GOT3 (cell line): Measurements from ENCODE around the gene SPIB.
"Not testable (repeated sequence)": the region's sequence is repeated elsewhere in the genome, so short reads cannot be mapped to it uniquely, and the experiment has no call there.

Experiments used
- DNase-seq: peaks from one replicate; lab custom pipeline; 2025; ENCODE audit warnings: mixed read lengths; lab: John Stamatoyannopoulos, UW

The SPIB gene

DNA sequence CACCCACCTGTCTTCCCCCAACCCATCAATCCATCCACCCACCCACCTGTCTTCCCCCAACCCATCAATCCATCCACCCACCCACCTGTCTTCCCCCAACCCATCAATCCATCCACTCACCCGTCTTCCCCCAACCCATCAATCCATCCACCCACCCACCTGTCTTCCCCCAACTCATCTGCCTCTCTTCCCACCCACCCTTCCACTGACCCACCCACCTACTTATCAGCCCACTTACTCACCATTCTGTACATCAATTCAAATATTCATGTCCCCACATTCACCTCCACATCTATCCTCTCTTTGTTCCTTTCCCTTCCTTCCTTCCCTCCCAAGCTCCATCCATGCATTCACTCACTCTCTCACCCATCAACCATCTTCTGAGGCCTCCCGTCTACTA, 20.4 kb downstream of the SPIB start:
- DNase-seq = not testable (repeated sequence)

DNA sequence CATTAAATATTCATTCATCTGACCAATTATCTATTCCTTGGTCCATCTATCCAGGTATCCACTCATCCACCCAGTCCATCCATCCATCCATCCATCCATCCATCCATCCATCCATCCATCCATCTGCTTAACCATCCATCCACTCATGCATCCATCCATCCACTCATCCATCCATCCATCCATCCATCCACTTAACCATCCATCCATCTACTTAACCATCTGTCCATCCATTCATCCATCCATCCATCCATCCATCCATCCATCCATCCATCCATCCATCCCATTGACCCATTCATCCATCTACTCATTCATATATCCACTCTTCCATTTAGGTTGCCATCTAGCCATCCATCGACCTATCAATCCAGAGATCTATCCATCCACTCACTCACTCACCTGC, 25.3 kb downstream of the SPIB start:
- no peak for DNase-seq

DNA sequence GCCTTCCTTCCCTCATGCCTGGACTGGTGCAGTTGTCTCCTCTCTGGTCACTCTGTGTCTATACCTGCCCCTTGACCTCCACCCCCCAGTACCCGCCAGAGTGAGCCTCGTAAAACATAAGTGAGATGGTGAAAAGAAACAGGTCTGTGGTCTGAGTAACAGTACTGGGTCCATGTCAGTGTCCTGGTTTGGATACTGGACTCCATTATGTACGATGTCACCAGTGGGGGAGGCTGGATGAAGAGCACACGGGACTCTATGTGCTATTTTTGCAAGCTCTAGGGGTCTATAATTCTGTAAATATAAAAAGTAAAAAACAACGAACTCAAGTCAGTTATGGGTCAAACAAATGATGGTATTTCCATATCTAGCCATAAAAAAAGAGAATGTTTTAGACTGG, 28.3 kb downstream of the SPIB start:
- no peak for DNase-seq

DNA sequence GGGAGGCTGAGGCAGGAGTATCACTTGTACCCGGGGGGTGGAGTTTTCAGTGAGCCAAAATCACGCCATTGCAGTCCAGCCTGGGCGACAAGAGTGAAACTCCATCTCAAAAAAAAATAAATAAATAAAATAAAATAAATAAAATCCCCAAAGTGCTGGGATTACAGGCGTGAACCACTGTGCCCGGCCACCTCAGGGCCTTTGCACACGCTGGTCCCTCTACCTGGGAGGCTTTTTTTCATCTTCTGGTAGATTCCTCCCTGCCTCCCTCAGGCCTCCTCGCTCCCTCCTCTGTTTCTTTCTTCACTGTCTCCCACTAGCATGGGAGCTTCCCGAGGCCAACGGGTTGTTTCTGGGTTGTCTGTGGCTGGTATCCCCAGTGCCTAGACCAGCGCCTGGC, 29.0 kb downstream of the SPIB start:
- DNase-seq = no peak

DNA sequence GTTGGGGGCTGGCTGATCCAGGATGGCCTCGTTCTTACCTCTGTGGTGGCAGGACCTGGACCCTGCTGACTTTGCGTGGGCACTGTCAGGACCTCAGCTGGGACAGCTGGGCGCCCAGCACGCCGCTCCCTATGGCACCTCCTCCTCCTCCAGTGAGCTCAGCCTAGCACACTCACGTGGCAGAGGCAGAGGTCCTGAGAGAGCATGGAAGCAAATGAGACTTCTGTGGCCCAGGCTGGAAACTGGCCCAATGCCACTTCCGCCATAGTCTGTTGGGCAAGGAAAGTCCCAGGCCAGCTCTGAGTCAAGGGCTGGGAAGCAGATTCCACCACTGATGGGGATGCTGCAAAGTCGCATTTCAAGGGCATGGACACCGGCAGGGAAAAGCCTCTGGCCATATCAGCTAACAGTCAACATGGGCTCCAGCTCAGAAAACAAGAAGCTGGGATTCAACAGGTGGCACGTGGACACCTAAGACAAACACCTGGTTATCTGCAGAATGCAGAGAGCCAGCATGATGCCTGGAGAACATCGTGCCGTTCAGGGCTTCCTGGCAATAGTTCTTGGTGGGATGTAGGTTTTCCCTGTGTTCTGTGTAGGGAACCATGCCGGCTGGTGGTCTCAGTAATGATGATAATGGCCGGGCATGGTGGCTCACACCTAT, 30.6 kb downstream of the SPIB start:
- no peak for DNase-seq

DNA sequence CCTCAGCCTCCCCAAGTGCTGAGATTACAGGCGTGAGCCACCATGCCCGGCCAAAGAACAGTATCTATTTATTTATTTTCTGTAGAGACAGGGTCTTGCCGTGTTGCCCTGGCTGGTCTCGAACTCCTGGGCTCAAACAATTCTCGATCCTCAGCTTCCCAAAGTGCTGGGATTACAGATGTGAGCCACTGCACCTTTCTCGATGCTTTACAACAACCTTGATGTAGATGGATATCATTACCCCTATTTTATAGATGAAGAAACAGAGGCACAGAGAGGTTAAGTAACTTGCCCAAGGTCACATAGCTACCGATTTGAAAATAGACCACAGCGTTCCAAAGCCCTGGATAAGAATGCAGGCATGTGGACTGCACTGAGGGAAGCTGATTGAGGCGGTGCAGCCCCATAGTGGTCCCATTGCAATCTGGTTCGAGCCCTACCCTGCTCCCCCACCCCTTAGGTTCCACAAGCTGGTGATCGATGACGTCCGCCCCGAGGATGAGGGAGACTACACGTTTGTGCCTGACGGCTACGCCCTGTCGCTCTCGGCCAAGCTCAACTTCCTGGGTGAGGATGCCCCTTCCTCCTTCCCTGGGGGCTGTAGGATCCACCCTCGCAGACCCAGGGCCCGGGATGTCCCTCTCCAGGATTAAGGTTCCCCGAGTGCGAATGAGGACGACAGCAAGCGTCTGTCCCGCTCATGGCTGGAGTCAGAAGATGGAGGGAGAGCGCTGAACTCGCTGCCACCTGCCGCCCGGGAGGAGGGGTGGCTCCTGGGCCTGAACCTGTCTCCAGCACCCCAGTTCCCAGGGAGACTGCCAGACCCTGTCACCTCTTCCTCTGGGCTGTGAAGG, 31.9 kb downstream of the SPIB start:
- no peak for DNase-seq

DNA sequence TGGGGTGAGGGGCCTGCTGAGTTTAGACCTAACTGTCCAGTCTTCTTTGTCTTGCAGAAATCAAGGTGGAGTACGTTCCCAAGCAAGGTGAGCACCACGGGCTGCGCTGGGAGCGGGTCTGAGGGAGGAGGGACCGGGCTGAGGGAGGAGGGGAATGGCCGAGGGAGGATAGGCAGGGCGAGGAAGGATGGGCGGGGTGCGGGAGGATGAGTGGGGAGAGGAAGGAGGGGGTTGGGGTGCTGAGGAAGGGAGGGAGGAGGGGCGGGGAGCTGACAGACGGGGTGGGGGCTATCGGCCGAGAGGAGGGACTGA, 32.4 kb downstream of the SPIB start:
- DNase-seq = no peak

DNA sequence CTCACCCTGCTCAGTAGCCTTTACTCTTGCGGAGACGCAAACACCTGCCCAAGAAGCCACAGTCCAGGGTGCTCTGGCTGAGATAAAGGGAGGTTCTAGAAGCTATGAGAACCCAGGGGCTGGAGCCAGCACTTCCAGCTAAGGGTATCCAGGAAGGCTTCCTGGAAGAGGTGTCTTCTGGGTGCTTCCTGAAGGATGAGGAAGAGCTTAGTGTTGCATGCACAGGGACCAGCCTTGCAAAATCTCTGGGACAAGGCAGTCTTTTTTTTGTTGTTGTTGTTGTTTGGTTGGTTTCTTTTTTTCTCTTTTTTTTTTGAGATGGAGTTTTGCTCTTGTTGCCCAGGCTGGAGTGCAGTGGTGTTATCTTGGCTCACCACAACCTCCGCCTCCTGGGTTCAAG, 34.5 kb downstream of the SPIB start:
- DNase-seq = no peak

DNA sequence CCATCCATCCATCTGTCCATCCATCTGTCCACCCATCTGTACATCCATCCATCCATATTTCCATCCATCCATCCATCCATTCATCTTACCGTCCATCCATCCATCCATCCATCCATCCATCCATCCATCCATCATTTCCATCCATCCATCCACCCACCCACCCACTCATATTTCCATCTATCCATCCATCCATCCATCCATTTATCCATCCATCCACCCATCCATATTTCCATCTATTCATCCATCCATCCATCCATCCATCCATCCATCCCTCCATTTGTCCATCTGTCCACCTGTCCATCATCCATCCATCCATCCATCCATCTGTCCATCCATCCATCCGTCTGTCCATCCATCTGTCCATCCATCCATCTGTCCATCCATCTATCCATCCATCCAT, 37.3 kb downstream of the SPIB start:
- DNase-seq = no peak

DNA sequence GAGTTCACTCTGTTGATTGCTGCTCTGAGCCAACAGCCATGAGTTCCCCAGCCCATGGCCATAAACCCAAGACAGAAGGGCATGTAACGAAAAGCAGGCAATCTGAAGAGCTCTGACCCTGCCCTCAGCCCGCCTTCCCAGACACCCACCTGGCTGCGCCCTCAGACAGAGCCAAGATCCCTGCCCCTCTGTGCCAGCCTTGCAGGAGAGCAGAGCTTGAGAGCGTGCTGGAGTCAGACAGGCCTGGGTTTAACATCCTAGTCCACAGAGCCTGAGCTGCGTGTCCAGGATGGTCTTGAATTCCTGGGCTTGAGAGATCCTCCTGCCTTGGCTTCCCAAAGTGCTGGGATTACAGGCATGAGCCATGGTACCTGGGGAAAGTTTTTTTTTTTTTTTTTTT, 38.6 kb downstream of the SPIB start:
- DNase-seq = no peak

DNA sequence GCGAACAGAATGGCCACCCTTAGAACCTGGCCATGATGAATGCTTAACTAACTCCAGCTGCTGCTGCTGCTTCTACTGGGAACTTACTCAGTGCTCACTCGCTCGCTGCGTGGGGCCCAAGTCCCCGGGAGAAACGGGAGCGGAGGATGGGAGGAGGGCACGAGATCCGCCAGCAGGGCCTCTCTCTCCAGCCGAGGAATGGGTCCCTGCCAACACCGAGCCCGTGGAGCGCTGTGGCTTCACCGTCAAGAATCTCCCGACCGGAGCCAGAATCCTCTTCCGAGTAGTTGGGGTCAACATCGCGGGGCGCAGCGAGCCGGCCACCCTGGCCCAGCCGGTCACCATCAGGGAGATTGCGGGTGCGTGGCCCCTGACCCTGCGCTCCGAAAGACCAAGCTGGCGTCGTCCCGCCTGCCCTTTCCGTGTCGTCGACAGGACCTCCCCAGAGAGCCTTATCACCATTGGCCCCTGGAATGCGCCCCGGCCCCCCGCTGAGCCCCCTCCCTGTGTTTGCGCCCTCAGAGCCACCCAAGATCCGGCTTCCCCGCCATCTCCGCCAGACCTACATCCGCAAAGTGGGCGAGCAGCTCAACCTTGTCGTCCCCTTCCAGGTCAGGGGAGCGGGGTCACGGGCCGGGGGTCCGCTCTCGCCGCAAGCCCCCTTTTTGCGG, 39.8 kb downstream of the SPIB start:
- DNase-seq = no peak

DNA sequence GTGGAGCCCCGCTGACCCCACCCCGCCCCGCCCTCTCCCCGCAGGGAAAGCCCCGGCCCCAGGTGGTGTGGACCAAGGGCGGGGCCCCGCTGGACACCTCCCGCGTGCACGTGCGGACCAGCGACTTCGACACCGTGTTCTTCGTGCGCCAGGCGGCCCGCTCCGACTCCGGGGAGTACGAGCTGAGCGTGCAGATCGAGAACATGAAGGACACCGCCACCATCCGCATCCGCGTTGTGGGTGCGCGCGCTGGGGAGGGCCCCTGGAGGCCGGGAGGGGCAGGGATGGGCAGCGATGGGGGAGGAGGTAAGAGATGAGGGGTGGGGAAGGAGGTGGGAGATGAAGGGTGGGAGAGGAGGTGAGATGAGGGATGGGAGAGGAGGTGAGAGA, 40.3 kb downstream of the SPIB start:
- no peak for DNase-seq

DNA sequence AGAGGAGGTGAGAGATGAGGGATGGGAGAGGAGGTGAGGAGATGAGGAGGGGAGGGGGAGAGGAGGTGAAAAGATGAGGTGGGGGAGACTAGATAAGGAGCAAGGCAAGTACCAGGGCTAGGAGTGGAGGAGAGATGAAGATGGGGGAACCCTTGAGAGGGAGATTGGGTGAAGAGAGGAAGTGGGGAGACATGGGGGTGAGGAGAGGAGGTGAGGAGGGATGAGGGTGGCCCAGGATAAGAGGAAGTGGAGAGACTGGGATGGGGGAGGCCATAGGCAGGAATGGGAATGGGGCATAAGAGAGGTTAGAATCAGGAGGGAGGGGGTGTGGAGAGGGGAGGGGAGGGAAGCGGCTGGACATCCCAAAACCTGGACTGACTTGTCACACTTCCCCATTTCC, 40.9 kb downstream of the SPIB start:
- no peak for DNase-seq

DNA sequence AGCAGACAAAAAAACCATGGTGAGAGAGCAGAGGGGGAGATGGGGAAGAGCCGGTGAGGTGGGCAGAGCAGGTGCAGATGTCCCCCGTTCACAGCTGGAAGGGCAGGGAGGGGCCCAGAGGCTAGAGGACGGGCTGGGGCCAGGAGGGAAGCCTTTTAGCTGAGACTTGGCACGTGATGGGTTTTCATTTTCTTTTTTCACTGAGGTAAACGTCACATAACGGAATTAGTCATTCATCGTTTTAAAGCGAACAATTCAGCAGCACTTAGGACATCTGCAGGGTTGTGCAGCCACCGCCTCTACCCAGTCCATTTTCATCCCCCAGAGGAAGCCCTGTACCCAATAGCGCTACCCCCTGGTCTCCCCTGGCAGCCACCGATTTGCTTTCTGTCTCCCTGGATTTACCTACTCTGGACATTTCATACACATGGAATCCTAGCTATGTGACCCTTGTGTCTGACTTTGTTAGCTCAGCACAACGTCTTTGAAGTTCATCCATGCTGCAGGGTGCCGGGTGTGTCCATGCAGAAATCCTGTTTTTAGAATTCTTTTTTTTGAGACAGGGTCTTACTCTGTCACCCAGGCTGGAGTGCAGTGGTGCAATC, 41.5 kb downstream of the SPIB start:
- no peak for DNase-seq

DNA sequence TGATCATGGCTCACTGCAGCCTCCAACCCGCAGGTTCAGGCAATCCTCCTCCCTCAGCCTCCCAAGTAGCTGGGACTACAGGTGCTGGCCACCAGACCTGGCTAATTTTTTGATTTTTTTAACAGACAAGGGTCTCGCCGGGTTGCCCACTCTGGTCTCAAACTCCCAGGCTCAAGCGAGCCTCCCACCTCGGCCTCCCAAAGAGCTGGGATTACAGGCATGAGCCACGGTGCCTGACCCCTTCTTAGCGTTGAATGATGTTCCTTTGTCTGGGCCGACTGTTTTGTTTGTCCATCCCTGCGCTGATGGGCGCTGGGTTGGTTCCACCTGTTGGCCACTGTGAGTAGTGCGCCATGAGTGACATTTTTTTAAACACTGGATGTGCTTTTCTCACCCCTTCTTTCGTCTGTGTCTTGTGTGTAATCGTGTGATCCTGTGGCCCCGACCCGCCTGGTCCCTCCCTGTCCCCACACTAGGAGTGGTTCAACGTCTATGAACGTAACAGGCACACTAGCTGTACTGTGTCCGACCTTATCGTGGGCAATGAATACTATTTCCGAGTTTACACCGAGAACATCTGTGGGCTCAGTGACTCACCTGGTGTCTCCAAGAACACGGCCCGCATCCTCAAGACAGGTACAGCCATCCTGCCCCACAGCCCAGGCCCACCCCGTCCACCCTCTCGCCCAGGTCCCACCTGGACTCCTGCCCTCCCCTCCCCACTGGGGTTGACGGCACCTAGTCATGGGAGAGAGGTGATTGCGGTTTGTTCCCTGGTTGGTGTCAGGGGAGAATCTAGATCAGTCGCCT, 42.5 kb downstream of the SPIB start:
- no peak for DNase-seq

DNA sequence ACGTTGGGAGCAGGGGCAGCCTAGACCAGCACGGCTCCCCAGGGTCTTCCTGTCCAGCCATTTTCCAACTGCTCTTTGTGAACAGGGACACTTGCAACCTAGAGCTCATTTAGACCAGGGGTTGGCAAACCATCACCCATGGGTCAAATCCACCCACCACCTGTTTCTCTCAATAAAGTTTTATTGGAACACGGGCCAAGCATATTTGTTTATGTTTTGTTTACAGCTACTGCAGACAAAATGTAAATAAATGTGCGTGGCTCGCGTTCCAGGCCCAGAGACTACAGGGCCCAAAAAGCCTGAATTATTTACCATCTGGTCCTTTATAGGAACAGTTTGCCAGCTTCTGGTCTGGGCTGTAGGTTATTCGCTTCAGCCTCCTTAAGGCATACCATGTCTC, 44.2 kb downstream of the SPIB start:
- DNase-seq = no peak

DNA sequence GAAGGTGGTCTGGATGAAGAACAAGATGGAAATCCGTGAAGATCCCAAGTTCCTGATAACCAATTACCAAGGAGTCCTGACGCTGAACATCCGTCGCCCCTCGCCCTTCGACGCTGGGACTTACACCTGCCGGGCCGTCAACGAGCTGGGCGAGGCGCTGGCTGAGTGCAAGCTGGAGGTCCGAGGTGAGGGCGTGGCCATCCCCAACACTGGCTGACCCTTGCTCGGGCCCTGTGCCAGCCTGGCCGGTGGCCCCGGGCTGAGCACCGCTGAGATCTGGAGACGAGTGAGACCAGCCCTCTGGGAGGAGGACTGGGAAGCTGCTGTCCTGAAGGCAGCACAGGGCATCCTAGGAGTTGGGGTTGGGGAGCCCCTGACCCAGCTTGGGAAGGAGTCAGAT, 45.6 kb downstream of the SPIB start:
- DNase-seq = no peak

DNA sequence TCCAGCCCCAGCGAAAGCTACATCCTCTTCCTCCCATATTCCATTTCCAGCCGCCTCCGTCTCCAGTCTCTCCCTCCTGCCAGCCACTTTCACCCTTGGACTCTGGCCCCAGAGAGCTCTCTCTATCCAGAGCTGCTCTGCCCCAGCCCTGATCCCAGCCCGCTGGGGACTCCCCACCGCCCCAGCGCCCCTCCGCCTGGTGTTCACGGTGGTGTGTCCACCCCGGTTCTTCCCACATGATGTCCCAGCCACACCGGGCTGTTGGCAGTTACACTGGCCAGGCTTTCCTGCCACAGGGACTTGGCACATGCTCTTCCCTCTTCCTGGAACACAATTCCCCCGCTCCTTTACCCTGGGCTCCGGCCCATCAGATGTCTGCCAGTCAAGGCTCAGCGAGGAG, 46.3 kb downstream of the SPIB start:
- DNase-seq = no peak

DNA sequence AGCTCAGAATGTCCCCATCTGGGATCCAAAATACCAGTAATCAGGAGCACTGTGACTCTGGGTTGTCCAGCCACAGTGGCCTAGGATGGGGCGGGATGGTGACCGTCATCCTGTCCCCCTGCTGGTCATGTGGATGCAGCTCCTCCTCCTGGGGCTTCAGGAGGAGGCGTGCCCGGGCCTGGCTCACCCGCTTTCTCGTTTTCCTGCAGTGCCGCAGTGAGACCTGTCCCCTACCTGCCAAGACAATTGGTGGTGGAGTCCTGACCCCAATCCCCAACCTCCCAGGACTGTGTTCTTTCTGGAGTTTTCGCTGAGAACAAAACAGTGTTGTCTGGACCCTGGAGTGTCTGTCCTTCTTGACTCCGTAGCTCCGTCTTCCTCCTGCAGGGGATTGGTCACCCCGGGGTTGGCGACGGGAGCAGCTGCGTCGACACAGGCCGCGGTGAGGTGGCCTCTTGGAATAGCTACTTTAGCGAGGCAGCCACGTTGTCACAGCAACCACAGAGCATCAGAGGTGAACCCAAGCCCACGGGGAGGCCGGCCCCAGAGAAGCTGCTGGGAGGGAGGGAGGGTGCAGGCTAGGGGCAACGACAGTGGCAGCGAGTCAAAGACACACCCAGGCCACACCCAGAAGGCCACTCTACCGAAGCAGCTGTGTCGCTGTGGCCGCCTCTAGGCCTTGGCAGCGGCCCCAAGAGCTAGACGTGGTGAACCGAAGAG, 47.4 kb downstream of the SPIB start:
- no peak for DNase-seq

DNA sequence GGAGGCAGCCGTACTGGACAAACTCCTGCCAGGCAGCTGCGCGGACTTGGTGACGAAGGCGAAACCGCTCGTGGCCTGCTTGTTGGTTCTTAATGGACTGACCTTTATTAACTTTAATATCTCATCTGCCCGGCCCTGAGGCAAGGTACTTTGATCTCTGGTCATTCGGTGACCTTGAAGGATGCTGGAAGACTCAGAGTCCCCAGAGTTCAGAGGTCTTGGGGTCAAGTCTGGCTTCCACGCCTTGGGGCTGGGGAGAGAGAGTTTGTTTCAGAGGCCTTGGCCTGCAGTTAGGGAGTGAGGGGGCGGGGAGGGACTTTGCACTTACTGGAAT, 47.9 kb downstream of the SPIB start:
- no peak for DNase-seq

DNA sequence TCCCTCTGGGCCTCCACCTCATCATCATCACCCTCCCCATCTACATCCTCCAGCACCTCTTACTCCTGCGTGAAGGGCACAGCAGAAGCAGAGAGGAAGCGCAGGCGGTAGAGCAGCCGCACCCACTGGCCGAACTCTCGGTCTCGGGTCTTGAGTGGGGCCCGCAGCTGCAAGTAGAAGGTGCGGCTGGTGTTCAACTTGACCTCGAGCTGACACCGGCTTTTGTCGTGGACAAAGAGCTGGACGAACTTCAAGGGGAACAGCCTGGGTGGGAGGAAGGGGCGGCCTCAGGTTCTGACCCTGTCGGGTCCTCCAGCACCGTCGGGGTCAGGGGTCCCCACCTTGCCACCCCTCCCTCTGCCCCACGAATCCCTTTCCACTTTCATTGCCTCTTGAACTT, 48.8 kb downstream of the SPIB start:
- no peak for DNase-seq

DNA sequence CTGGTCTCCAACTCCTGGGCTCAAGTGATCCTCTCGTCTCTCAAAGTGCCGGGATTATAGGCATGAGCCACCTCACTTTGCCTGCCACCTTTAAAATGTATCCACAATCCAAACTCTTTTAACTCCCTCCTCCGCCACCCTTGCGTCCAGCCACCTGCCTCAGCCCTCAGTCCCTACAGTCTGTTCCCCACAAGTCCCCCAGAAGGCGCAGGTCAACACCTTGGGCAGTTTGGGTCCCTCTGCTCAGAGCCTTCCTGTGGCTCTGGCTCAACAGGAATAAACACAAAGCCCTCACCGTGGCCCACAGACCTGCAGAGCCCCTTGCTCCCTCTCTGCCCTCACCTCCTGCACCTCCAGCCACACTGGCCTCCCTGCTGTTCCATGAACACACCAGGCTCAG, 50.1 kb downstream of the SPIB start:
- DNase-seq = no peak
